Measurements from ENCODE around the gene PDS5B.
"Not testable (repeated sequence)": the region's sequence is repeated elsewhere in the genome, so short reads cannot be mapped to it uniquely, and the experiment has no call there.

Gene PDS5B, protein sequence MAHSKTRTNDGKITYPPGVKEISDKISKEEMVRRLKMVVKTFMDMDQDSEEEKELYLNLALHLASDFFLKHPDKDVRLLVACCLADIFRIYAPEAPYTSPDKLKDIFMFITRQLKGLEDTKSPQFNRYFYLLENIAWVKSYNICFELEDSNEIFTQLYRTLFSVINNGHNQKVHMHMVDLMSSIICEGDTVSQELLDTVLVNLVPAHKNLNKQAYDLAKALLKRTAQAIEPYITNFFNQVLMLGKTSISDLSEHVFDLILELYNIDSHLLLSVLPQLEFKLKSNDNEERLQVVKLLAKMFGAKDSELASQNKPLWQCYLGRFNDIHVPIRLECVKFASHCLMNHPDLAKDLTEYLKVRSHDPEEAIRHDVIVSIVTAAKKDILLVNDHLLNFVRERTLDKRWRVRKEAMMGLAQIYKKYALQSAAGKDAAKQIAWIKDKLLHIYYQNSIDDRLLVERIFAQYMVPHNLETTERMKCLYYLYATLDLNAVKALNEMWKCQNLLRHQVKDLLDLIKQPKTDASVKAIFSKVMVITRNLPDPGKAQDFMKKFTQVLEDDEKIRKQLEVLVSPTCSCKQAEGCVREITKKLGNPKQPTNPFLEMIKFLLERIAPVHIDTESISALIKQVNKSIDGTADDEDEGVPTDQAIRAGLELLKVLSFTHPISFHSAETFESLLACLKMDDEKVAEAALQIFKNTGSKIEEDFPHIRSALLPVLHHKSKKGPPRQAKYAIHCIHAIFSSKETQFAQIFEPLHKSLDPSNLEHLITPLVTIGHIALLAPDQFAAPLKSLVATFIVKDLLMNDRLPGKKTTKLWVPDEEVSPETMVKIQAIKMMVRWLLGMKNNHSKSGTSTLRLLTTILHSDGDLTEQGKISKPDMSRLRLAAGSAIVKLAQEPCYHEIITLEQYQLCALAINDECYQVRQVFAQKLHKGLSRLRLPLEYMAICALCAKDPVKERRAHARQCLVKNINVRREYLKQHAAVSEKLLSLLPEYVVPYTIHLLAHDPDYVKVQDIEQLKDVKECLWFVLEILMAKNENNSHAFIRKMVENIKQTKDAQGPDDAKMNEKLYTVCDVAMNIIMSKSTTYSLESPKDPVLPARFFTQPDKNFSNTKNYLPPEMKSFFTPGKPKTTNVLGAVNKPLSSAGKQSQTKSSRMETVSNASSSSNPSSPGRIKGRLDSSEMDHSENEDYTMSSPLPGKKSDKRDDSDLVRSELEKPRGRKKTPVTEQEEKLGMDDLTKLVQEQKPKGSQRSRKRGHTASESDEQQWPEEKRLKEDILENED (N-terminal part only)

DNA sequence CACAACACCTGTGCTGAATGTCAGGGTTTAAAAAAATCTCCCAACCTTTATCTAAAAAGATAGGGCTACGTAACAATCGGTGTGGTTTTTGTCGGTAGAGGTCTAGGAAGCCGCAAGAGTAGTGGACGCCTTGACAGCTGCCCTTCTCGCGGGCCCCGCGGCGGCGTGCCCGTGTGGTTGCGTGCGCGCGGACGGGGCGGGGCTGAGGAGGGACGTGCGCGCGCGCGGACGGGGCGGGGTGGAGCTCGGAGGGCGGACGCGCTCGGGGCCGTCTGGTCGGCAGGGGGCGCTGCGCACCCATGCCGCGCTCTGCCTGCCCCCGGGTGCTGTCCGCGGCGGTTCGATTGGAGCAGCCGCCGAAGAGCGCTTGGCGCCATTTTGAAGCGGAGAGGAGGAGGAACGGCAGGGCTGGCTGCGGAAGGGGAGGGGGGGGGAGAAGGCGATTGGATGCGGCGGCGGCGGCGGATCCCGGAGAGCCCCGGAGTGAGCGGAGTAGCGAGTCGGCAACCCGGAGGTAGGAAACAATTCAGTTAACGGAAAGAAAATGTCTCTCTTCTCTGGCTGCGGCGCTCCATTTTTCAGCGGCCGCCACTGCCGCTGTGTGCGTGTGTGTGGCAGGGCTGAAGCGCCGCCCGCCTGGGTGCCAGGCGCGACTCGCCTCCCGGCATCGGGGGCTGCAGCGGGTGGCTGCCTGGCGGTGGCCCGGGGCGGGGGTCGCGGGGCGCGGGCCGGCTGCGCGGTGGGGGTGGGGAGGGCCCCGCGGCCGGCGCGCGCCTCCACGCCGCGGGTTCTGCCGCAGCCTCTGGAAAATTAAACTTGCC lies at the start of gene PDS5B:
PDS5B (plus strand) TSS at position 373 of the 821 bp plus-strand sequence. CDS start 62,321 bp downstream, outside the sequence.
- ATAC-seq: peak; percentile 94 to 96

DNA sequence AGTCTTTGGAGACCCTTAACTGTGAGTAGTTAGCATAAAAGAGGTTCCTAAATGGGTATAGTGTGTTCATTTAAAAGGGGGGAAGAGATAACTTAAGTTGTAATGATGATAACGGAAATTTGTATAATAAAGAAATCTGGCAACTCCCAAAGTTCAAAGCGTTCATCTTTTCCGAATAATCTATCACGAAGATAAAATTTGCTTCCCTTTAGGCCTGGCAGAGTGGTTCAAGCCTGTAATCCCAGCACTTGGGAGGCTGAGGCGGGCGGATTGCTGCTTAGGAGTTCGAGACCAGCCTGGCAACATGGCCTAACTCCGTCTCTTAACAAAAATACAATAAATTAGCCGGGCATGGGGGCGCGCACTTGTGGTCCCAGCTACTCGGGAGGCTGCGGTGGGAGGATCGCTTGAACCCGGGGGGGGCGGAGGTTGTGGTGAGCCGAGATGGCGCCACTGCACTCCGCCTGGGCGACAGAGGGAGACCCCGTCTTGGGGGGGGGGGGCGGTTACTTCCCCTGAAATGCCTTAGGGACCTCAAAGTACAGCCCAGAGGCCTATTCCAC lies 48.6 kb upstream of the PDS5B start:
- no peak for ATAC-seq

DNA sequence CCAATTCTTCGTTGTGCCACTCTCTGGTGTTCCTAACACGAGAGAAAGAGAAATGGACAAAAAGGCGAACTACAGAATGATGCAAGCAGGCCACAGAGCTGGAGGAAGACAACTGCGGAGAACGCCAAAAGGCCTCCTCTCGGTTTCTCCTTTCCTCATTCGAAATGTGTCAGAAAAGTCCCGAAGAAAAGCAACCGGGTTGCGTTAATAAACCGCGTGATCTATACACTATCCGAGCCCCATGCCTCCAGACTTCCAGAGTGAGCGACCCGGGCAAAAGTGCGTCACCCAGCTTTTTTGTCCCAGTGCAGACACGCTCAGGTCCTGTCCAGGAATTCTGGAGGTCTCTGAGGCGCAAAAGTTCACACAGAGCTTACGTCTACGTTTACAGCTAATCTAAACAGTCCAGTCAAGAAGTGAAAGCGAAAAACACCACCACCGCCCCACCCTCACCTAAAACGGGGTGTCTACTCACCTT lies 48.1 kb upstream of the PDS5B start:
- ATAC-seq: peak; percentile 79 to 86

DNA sequence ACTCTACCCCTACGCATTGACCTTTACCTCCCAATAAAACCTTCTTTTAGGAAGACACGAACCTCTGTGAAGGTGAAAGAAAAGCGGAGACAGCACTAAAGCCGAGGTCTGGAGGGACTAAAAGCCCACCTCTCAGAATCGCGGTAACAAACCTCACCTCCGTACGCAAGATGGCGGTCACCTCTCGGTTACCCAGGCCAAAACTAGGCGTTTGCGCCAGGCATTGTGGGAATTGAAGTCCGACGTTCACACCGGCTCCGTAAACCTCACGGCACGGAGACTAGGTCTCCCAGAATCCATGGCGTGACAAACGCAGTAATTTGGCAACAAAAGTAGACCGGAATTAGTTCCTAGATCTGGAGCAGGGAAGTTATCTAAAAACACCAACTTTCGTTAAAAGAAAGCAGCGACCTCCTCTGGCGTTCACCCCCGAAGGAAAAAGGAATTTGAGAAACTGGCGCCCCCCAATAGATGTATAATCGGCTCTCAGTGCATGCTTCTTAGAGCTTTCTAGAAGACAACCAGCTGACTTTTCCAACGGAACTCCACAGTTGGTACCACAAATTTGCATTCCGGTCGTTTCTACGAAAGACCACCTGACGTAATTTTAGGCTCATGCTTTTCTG lies 47.5 kb upstream of the PDS5B start, which contains the start of gene N4BP2L2:
N4BP2L2 (minus strand) TSS at position 175 of the 626 bp plus-strand sequence. CDS start 1,768 bp downstream, outside the sequence.
- peak; percentile 97 for ATAC-seq

- no peak for ATAC-seq
These were observed 44.0 kb upstream of the PDS5B start for GRCh38 chr13:32542221-32542620.

DNA sequence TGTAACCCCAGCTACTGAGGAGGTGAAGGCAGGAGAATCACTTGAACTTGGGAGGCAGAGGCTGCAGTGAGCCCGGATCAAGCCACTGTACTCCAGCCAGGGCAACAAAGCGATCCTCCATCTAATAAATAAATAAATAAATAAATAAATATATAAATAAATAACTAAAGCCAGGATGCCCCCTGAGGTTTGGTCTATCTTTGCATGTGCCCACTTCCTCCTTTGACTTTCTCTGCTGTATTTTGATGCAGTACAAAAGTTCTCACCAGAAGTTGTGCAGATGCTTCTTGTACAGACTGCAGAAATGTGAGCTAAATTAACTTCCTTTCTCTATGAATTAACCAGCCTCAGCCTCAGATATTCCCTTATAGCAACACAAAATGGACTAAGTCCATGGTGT lies 41.2 kb upstream of the PDS5B start:
- ATAC-seq: no peak

- ATAC-seq: no peak
These were observed 37.4 kb upstream of the PDS5B start for GRCh38 chr13:32548837-32549236.

GRCh38 chr13:32549788-32550187 lies 36.5 kb upstream of the PDS5B start:
- ATAC-seq: no peak

DNA sequence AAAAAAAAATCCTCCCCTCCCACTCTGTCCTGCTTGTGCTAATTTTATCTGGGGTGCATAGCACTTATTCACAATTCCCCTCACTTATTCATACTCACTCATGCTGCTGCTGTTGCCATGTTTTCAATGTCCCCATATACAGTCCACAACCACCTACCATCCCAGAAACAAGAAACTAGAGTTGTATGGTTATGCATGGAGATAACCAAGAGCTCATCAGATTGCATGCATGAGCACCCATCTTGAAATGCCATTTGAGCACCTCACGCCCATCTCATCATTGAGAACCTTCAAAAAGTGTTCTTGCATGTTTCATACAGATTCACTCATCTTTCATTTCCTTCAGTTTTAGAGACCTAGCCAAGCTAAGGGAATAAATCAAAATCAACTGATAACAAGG lies 32.5 kb upstream of the PDS5B start:
- no peak for ATAC-seq

DNA sequence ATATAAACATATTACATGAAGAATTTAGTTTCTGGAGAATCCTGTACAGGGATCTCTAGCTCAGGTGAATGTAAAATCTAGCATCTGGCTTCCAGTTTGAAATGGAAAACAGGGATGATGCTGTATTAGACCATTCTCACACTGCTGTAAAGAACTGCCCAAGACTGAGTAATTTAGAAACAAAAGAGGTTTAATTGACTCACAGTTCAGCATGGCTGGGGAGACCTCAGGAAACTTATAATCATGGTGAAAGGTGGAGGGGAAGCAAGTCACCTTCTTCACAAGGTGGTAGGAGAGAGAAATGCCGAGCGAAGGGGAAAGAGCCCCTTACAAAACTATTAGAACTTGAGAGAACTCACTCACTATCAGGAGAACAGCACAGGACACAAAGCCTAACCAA lies 30.6 kb upstream of the PDS5B start:
- ATAC-seq: no peak

DNA sequence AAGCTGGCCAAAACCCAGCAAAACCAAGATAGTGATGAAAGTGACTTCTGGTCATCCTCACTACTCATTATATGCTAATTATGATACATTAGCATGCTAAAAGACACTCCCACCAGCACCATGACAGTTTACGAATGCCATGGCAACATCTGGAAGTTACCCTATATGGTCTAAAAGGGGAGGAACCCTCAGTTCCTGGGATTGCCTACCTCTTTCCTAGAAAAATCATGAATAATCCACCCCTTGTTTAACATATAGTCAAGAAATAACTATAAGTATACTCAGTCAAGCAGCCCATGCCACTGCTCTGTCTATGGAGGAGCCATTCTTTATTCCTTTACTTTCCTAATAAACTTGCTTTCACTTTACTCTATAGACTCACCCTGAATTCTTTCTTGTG lies 25.4 kb upstream of the PDS5B start:
- not testable (repeated sequence) for ATAC-seq

DNA sequence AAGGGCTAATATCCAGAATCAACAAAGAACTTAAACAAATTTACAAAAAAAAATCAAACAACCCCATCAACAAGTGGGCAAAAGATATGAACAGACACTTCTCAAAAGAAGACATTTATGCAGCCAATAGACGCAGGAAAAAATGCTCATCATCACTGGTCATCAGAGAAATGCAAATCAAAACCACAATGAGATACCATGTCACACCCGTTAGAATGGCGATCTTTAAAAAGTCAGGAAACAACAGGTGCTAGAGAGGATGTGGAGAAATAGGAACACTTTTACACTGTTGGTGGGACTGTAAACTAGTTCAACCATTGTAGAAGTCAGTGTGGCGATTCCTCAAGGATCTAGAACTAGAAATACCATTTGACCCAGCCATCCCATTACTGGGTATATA lies 10.6 kb upstream of the PDS5B start:
- not testable (repeated sequence) for ATAC-seq

- no peak for ATAC-seq
These were observed 9.2 kb upstream of the PDS5B start for GRCh38 chr13:32577032-32577431.

- ATAC-seq: no peak
These were observed 5.0 kb upstream of the PDS5B start for GRCh38 chr13:32581177-32581786.

DNA sequence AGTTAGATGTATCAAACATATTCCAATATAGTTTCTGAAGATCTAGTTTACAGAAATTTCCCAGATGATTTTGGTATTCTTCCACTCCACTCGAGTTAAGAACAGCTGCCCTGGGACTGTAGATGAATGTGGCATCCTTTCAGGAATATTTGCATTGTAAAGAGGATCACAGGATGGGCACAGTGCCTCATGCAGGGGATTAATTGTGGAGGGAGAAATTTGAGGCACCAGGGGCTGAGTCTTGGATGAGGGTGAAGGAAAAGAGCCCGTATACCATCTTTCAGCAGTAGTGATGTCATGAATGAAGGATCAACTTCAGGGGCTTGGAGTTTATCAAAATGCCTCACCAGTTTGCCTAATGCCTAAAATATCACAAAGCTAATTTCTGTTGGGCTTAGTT lies 4.0 kb upstream of the PDS5B start:
- ATAC-seq: no peak

DNA sequence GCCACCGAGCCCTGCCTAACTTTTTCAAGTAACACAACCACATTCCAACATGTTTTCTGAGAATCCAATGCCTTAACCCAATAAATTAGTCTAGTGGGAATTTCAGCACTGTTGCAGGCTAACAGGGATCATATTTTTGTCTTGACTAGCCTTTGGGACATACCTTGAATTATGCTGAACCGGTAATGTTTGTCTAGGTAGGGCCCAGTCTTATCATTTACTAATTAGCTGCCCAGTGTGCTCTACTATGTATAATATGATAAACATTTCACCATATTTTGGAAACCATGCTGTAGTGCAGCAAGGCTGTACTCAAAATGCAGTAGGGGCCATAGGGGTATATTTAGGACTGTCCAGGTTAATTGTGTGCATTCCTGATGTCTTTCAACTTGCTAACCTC lies 3.3 kb upstream of the PDS5B start:
- ATAC-seq: no peak

DNA sequence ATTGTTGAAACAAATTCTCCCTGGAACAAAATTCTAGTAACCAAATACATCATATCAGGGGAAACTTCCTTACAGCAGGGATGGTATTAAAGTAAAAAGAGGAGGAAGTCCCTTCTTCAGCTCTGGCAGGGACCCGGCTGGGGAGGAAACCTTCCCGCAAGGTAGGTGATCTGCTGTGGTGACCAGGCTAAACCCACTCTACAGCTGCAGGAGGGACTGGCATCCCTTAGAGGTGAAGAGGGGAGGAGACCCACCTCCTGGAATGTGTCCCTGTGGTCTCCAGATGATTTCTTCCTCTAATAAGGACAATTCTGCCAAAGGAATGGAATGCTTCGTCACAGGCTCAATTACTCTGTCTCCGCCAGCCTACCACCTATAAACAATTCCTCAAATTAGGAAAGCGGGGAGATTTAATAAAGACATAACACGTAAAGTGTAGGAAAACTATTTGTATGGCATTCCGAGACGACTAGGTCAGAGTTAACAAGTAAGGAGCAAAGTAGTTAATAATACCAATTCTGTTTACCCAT lies 637 bp upstream of the PDS5B start:
- no peak for ATAC-seq

DNA sequence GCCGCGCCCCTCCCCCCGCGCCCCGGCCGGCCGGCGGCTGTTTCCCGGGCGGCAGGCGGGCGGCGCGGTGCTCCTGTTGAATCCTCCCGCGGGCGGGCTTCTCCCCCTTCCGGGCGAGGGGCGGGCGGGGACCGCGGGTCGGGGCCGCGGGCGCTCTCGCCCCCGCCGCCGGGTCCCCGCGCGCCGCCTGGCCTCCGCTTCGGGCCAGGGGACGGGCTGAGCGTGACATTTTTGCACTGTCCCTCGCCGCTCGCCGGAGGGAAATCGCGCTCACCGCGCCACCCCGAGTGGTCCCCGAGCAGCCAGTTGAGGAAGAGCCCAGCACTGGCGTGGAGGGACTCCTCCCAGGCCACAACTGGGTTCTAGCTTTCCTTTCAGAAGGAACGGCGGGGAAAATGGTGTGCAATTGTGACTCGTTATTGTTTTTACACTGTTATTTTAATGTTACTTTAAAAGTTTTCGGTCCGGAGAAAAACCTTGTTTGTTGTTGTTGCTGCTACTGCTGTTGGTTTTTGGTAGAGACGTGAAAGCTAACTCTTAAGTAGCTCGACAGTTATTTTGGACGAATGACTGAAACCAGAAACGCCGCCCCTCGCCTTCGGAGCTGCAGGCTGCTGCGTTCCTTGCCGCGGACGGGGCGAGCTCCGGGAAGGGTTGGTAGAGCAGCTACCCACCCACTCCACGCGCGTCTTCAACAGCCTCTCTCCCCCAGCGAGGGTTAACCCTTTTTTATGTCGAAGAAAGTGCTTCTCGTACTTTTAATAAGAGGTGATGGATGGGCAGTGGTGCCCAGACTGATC lies 959 bp downstream of the PDS5B start:
- peak; percentile 12 to 18 for ATAC-seq

DNA sequence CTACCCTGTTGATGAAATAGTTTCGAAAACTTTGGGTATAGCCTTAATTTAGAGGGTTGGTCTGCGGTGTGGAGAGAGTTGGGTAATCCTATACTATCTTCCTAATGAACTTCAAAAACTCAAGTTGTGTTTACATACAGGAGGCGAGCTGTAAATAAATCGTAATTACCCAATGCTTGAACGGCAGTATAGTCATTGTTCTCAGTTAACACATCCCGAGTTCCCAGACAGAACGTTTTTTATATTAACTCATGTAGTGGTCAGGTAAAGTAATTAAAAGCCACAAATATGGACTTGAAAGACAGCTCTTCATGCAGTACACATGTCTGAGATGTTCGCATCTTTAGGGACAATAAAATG lies 1.5 kb downstream of the PDS5B start:
- ATAC-seq: no peak

Measured in activated CD4-positive, CD25-positive, alpha-beta regulatory T cell treated with anti-CD3 and anti-CD28 coated beads, Interleukin-2, amount 50 U/mL, for 24 hours (primary cell).